Nephron (organoid): ENCODE measurements around the gene KCNK7.

Experiments used
- H3K27ac Mint-ChIP-seq, 3 experiments: 2 replicates each; pipeline ENCODE4 v1.8.0; 2020; ENCODE audit warnings: mixed read lengths in 3 of 3, mild to moderate bottlenecking in 2 of 3, moderate library complexity in 1 of 3
- H3K27me3 Mint-ChIP-seq: 2 replicates; pipeline ENCODE4 v1.8.0; 2021; ENCODE audit warnings: low read depth, mild to moderate bottlenecking, moderate library complexity, mixed read lengths
- H3K36me3 Mint-ChIP-seq: 2 replicates; pipeline ENCODE4 v1.8.0; 2020; ENCODE audit warnings: low read depth, mixed read lengths
- H3K4me1 Mint-ChIP-seq: 2 replicates; pipeline ENCODE4 v1.8.0; 2020; ENCODE audit warnings: mixed read lengths
- H3K4me3 Mint-ChIP-seq, 3 experiments: 2 replicates each; pipeline ENCODE4 v1.8.0; 2020; ENCODE audit warnings: mild to moderate bottlenecking in 3 of 3, mixed read lengths in 3 of 3, moderate library complexity in 2 of 3
- H3K9me3 Mint-ChIP-seq: 2 replicates; pipeline ENCODE4 v1.8.0; 2020; ENCODE audit warnings: mixed read lengths
- TF ChIP-seq, protein P1 (sequence below), 3 experiments: fragments of 200-600 bp; sonication (generic); IDR thresholded peaks; one replicate each; pipeline ENCODE4 v1.5.0; 2021; ENCODE audit warnings: antibody characterized with exemption in 3 of 3; ENCODE audit not compliant: unreplicated experiment in 3 of 3

Gene KCNK7

GRCh38 chr11:65630215-65630614 is 34.6 kb upstream of the KCNK7 start:
- H3K9me3 Mint-ChIP-seq = no peaks in the 10 kb centered on the region
- no peak overlapping the region for H3K27ac Mint-ChIP-seq
- H3K4me1 Mint-ChIP-seq = no peaks in the 10 kb centered on the region
- TF ChIP-seq, protein P1, sequence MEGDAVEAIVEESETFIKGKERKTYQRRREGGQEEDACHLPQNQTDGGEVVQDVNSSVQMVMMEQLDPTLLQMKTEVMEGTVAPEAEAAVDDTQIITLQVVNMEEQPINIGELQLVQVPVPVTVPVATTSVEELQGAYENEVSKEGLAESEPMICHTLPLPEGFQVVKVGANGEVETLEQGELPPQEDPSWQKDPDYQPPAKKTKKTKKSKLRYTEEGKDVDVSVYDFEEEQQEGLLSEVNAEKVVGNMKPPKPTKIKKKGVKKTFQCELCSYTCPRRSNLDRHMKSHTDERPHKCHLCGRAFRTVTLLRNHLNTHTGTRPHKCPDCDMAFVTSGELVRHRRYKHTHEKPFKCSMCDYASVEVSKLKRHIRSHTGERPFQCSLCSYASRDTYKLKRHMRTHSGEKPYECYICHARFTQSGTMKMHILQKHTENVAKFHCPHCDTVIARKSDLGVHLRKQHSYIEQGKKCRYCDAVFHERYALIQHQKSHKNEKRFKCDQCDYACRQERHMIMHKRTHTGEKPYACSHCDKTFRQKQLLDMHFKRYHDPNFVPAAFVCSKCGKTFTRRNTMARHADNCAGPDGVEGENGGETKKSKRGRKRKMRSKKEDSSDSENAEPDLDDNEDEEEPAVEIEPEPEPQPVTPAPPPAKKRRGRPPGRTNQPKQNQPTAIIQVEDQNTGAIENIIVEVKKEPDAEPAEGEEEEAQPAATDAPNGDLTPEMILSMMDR (IDR thresholded peaks at IDR 0.05; ENCODE audit: unreplicated experiment in 3 of 3) = no peak
- H3K4me3 Mint-ChIP-seq = no peak overlapping the region
- H3K36me3 Mint-ChIP-seq = peaks cover 12% of the 10 kb centered on the region
- H3K27me3 Mint-ChIP-seq = no peaks in the 10 kb centered on the region

DNA sequence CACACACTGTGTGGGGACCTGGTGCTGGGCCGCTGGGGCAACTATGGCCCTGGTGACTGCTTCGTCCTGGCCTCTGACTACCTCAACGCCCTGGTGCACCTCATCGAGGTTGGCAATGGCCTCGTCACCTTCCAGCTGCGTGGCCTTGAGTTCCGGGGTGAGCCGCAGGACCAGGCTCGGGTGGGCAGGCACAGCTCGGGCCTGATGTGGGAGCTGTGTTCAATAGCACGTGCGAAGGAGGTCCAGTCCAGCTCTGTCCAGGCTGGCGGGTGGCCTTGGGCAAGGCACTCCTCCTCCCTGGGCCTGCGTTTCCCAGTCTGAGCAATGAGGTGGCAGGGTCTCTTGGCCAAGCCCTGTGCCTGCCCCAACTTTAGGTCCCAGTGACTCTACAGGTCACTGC is 34.0 kb upstream of the KCNK7 start:
- TF ChIP-seq, protein P1 (IDR thresholded peaks at IDR 0.05; ENCODE audit: unreplicated experiment in 3 of 3) = no peak
- H3K36me3 Mint-ChIP-seq = peaks cover 12% of the 10 kb centered on the region
- no peak overlapping the region for H3K27ac Mint-ChIP-seq
- H3K4me1 Mint-ChIP-seq = no peaks in the 10 kb centered on the region
- H3K9me3 Mint-ChIP-seq = no peaks in the 10 kb centered on the region
- no peaks in the 10 kb centered on the region for H3K27me3 Mint-ChIP-seq
- no peak overlapping the region for H3K4me3 Mint-ChIP-seq

- Mint-ChIP-seq H3K4me3 (no peak overlapping the region), H3K4me1 (no peaks in the 10 kb centered on the region), H3K36me3 (peaks cover 16% of the 10 kb centered on the region), H3K27ac (no peak overlapping the region), H3K27me3 (no peaks in the 10 kb centered on the region), H3K9me3 (no peaks in the 10 kb centered on the region)
- TF ChIP-seq, protein P1 (IDR thresholded peaks at IDR 0.05; ENCODE audit: unreplicated experiment in 3 of 3) = no peak
These were observed 31.6 kb upstream of the KCNK7 start for GRCh38 chr11:65627202-65627601.

DNA sequence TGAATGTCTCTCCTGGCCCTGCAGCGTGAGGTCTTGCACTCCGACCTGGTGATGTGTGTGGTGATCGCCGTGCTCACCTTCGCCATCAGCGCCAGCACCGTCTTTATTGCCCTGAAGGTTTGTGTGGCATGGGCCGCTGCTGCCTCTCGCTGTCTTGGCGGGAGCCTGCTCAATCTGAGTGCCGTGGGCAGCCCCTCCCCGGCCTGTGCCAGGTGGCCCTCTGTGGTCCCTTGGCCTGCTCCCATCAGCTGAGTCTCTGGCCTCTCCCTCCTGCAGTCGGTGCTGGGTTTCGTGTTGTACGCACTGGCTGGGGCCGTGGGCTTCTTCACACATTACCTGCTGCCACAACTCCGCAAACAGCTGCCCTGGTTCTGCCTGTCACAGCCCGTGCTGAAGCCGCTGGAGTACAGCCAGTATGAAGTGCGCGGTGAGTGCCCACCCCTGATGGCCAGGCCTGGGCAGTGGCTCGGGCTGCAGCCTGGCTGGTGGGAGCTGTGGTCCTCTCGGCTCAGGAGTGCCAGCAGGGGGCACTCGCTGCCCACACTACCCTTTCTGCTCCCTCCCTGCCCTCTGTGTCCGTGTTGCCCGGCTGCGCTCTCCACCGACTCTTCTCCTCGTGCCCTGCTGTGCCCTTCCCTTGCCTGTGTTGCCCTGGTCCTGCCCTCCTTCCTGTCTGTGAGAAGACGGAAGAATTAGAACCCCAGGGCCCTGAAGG is 30.2 kb upstream of the KCNK7 start:
- TF ChIP-seq, protein P1 (IDR thresholded peaks at IDR 0.05; ENCODE audit: unreplicated experiment in 3 of 3) = peak; percentile 48 to 55 (median 48)
- no peaks in the 10 kb centered on the region for H3K27me3 Mint-ChIP-seq
- no peak overlapping the region for H3K27ac Mint-ChIP-seq

GRCh38 chr11:65624931-65625627 is 29.5 kb upstream of the KCNK7 start:
- Mint-ChIP-seq H3K27ac (no peak overlapping the region), H3K4me1 (no peaks in the 10 kb centered on the region), H3K27me3 (no peaks in the 10 kb centered on the region), H3K36me3 (peaks cover 12% of the 10 kb centered on the region), H3K4me3 (no peak overlapping the region), H3K9me3 (no peaks in the 10 kb centered on the region)
- TF ChIP-seq, protein P1 (IDR thresholded peaks at IDR 0.05; ENCODE audit: unreplicated experiment in 3 of 3) = no peak

More for the DNA sequence above, 30.2 kb upstream of the KCNK7 start:
- H3K9me3 Mint-ChIP-seq = no peaks in the 10 kb centered on the region
- H3K4me1 Mint-ChIP-seq = no peaks in the 10 kb centered on the region
- H3K4me3 Mint-ChIP-seq = no peak overlapping the region
- peaks cover 12% of the 10 kb centered on the region for H3K36me3 Mint-ChIP-seq
